ENCODE results near the gene NUDCD3. TPM values are rescaled to one million over a fixed set of nuclear protein-coding genes. Genes with fewer than 3 reads are reported as not detected.

Gene NUDCD3
- total RNA-seq, 1 donor from 2014 or later, result 68.9 TPM

GRCh38 chr7:44402401-44403060 is 87.9 kb downstream of the NUDCD3 start:
- DNase-seq (ENCODE audit: low spot score), result no peak

DNA sequence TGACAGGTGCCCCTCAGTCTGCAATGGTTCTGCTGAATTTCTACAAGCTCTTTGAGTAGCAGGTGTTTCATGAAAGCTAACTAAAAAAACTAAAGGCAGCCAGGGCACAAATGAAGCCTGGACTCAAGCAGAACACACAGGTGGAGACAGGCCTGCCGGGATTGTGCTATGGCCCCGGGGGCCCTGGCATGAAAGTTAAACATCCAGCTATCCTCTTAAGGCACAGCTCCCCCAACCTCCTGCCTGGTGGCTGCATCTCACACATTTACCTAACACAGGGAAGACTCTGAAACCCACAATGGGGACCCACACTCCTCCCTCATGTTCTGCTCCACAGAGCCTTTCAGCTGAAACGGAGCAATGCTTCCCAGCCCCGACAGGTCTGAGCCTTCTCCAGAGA is 88.8 kb downstream of the NUDCD3 start:
- peak; percentile 55 for DNase-seq (ENCODE audit: low spot score)

DNA sequence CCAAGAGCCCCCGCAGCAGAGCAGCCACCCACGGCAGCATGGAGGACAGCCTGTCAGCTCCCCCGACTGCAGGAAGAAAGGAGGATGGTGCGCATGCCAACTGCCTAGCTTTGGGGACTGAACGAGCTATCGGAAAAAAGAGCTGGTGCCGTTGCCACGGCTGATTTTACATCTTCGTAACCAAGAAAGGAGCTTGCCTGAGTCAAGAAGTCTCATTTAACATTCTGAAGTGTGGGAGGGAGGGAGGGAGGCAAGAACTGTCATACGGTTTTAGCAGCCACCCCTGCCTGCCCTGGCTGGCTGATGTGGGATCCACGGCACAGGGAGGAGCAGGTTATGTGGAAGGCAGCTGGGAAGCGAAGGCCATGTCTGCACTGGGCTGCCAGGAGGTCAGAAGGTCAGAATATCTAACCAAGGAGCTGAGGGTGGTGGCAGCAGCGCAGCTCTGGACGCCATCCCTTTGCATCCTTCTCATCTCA is 90.4 kb downstream of the NUDCD3 start:
- peak; percentile 73 for DNase-seq (ENCODE audit: low spot score)

- peak; percentile 55 for DNase-seq (ENCODE audit: low spot score)
Observed at GRCh38 chr7:44398953-44399574, 91.4 kb downstream of the NUDCD3 start.

- DNase-seq (ENCODE audit: low spot score), result peak; percentile 86
Observed at GRCh38 chr7:44398511-44398911, 91.9 kb downstream of the NUDCD3 start.

GRCh38 chr7:44396931-44397545 is 93.4 kb downstream of the NUDCD3 start:
- peak; percentile 55 for DNase-seq (ENCODE audit: low spot score)

DNA sequence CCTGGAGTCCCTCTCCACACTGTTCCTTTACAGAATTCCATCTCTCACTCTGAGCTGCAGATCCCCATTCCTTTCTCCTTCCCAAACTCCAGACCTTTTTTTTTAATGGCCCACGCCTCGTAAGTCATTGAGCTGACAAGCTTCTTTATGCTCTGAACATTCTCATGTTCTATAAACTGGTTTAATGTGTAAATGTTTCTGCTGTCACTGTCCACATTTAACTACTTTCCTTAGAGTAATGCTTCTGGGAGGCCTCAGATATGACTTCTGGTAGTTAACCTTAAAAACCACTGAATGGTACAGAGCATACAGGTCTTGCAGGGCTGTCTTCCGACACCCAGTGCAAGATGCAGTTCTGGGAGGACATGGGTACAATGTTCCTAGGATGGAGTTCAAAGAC is 94.0 kb downstream of the NUDCD3 start:
- DNase-seq (ENCODE audit: low spot score), result peak; percentile 20

DNA sequence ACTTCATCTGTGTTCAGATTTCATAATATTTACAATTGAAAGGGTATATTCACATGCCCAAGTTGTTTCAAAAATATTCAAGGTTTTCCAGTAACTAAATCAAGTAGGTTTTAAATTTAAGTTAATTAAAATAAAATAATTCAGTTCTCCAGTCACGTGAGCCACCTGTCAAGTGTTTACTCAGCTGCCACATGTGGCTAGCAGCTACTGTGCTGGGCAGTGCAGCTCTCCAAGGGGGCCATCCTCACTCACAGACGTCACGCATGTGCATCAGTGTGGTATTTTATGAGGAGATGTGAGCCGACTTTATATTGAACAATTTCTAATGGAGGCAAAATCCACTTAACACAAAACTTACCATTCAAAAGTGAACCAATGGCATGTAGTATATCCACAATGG is 95.4 kb downstream of the NUDCD3 start:
- DNase-seq (ENCODE audit: low spot score), result peak; percentile 16

- DNase-seq (ENCODE audit: low spot score), result peak; percentile 62
Observed at GRCh38 chr7:44394636-44395035, 95.8 kb downstream of the NUDCD3 start.

GRCh38 chr7:44394112-44394447 is 96.4 kb downstream of the NUDCD3 start:
- DNase-seq (ENCODE audit: low spot score), result peak; percentile 41

- DNase-seq (ENCODE audit: low spot score), result peak; percentile 76
Observed at GRCh38 chr7:44393238-44394111, 97.0 kb downstream of the NUDCD3 start.

GRCh38 chr7:44392618-44393010 is 97.8 kb downstream of the NUDCD3 start:
- DNase-seq (ENCODE audit: low spot score), result peak; percentile 16

DNA sequence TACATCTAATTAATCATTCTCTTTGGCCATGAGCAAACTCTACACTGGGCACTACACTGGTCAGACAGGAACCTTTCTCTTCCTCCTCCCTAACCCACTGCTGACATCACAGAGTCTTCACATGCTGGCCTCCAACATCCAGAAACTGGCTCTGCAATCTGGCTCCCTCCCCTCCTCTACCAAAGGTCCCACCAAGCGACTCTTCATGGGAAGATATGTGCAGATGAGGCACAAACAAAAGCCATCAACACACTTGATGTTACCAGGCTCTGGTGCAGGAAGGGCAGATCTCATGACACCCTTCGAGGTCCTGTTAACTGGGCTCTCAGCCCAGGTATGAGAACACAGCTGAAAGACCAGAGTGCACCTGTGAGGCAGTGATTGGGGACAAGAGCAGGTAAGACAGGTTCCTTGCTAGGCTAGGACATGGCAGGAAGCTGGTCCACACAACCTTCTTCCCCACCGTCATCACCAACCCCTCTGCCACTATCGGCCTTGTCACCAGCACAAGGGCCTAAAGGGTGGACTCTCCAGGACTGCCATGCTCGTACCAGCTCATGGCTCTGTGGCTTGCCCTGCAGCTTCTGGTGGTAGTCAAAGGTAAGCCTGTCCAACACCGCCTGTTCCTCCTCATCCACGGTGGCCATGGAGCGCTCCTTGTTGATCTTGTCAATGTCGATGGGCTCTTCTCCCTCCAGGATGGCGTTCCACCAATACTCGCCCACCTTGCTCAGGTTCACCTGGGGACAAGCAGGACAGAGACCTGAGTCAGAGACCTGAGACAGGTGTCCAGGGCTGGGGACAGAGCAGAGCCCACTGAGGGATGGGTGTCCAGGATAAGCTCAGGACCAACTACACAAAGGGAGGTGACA is 98.5 kb downstream of the NUDCD3 start:
- DNase-seq (ENCODE audit: low spot score), result peak; percentile 87

DNA sequence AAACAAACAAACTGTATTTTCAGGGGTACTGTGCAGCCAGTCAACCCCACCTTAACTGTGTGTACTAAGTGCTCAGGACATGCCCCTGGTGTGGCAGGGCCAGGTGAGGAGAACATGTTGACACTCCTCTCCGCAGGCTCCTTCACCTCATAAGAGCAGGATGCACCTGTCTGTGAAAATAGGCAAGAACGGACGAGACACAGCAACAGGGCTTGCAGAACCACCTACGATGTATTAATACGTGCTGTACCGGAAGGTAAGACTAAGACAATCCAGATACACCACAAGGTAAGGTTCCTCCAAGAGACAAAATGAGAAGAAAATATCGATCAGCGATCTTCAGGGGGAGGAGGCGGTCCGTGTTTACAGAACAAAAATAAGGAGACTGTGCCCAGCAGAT is 99.3 kb downstream of the NUDCD3 start:
- peak; percentile 55 for DNase-seq (ENCODE audit: low spot score)

- DNase-seq (ENCODE audit: low spot score), result no peak
Observed at GRCh38 chr7:44390701-44391100, 99.8 kb downstream of the NUDCD3 start.

DNA sequence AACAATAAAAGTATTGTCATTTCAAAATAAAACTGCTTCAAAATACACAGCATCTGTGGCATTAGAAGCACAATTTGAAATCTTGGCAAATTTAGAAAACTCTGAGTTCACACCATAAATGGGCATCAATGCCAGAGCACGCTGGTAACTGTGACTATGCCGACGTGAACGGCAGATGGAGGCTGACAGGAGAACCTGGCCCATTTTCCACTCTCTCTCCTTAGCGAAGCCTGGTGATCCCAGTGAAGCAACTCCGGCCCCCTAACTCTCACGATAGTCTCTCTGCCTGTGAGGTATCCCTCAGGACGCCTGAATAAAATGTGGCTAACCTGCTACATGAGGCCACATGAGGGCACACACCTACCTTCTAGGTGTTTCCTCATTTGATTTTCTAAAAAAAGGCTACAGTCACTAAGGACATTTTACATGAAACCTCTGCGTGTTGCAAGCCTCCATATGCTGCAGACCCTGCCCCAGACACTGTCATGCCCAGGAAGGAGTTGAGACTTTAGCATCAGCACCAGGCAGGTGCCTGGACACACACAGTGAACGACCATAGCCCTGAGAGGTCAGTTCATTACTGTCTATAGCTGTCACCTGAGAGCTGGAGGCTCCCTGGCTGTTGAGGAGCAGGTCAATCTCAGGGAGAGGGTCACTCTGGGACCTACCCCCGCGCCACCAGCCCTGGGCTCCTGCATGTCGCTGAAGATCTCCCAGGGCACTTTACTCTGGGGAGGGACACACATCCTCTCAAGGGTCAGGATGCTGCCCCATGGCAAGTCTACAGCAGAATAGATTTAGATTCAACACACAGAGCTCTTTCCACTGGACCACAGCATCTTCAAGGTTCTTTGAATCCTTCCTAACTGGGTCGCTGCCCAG is 102.1 kb downstream of the NUDCD3 start:
- peak; percentile 55 for DNase-seq (ENCODE audit: low spot score)

DNA sequence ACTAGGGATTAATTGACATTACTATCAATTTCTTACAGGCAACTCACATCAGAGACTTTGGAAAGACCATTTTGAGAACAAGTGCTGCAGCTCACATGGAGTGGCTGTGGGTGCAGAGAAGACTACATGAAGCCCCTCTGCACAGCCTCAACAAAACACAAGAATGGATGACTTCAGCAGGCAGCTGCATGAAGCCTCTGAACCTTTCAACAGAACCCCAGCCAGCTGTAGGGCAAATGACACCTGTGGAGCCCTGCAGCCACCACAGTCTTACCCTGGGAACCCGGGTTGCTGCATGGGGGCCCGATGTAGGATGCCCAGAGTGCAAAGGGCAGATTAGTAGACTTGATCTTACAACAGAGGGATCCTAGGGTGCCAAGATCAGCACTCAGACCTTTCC is 103.1 kb downstream of the NUDCD3 start:
- DNase-seq (ENCODE audit: low spot score), result peak; percentile 85

DNA sequence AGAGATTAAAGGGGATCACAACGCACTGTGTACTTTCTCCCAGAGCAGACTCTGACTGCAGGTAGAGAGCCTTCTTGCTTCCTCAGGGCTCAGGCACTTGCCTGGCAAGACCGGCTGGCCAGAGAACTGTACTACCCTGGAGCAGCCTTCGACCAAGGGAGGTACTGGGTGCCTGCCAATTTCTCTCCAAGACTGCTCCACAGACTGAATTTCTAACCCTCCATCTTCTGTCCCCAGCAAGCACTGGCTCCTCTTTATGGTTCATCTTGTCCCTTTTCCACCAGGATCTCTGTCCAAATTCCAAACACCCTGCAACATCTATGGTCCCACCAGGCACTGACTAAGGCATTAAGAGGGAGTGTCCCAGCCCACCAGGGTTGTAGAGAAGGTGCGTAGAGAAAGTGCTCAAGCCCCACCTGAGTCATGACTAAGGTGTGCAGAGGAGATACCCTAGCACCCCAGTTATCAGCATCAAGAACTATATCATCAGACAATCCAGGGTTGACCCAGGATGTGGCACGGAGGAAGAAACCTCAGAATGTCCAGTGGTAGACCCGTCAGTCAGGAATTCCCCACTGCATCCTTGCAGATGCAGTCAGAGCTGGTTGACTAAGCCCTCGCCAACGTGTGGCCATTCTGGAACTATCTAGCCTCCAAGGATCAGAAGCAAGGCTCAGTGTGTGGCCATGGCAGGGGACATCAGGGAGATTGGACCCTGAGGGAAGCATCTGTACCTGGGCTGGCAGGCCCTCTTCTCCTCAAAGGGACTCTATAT is 104.1 kb downstream of the NUDCD3 start:
- peak; percentile 67 for DNase-seq (ENCODE audit: low spot score)
